HepG2 (cell line): ENCODE measurements around the gene OSBPL9. TPM values are rescaled to one million over a fixed set of nuclear protein-coding genes. Genes with fewer than 3 reads are reported as not detected.

Experiments used
- ATAC-seq: fragments of 200-7000 bp; cut with Tn5 transposase; 3 replicates; pipeline ENCODE4 v1.9.1; 2020; ENCODE audit warnings: mild to moderate bottlenecking, moderate library complexity
- BruUV-seq: library from RNA; stranded (reverse); fragments of 400-500 nt; replicated peaks from 2 replicates; lab custom pipeline; 2021; lab: Mats Ljungman, UMichigan
- CTCF ChIA-PET: fragments of 300-600 bp; formaldehyde crosslinking; extraction: SDS; loops from one replicate; lab custom pipeline; 2021; ENCODE audit warnings: low total read pairs, inconsistent platforms, low intra/inter-chr PET ratio; lab: Yijun Ruan, JAX
- POLR2A ChIA-PET: fragments of 350-600 bp; sonication (Branson Sonifier 250); formaldehyde crosslinking; loops from one replicate; lab custom pipeline; 2020; ENCODE audit warnings: antibody characterized with exemption, inconsistent platforms; lab: Yijun Ruan, JAX
- DNase-seq: peaks from one replicate; pipeline ENCODE4 v3.0.0-alpha.2; 2015; ENCODE audit warnings: low spot score
- FAIRE-seq: peaks from 3 replicates; lab custom pipeline; 2011; peaks lifted over from hg19 to GRCh38; lab: Jason Lieb, UNC
- H2AFZ ChIP-seq: one replicate; pipeline ENCODE4 v1.6.1; 2011; ENCODE audit warnings: low read length, inconsistent platforms
- H3K27ac ChIP-seq: fragments of 300-600 bp; 3 replicates; pipeline ENCODE4 v1.8.0; 2011; ENCODE audit warnings: mixed run types, mild to moderate bottlenecking, mixed read lengths, low read length, inconsistent platforms; ENCODE audit not compliant: insufficient read depth; ENCODE audit errors: extremely low read length
- H3K27me3 ChIP-seq, 2 experiments: fragments of 200-600 bp in 1 of 2; 2 replicates in 1 of 2; 3 replicates in 1 of 2; pipeline versions ENCODE4 v1.6.0 to v1.8.0; 2011; ENCODE audit warnings: low read length in 2 of 2, mild to moderate bottlenecking in 2 of 2, moderate library complexity in 2 of 2, inconsistent platforms in 1 of 2; ENCODE audit not compliant: insufficient read depth in 2 of 2, control insufficient read depth in 1 of 2
- H3K36me3 ChIP-seq, 2 experiments: fragments of 200-600 bp in 1 of 2; replicated peaks in 1 of 2; 2 replicates in 1 of 2; 3 replicates in 1 of 2; pipeline versions ENCODE4 v1.5.1 to v1.8.0; 2011; ENCODE audit warnings: low read length in 2 of 2, inconsistent platforms in 1 of 2; ENCODE audit not compliant: insufficient read depth in 2 of 2, control insufficient read depth in 1 of 2
- H3K4me1 ChIP-seq: 2 replicates; pipeline ENCODE4 v1.5.1; 2012; ENCODE audit warnings: low read length, inconsistent platforms; ENCODE audit not compliant: insufficient read depth
- H3K4me2 ChIP-seq: 2 replicates; pipeline ENCODE4 v1.6.0; 2011; ENCODE audit warnings: low read depth, low read length, inconsistent platforms
- H3K4me3 ChIP-seq, 3 experiments: fragments of 200-600 bp in 1 of 3; sonication (generic), shearing (Covaris generic) in 1 of 3; replicated peaks in 1 of 3; 2 replicates each; pipeline ENCODE4 v1.5.1; 2011 to 2016; ENCODE audit warnings: low read length in 3 of 3, inconsistent platforms in 2 of 3, low read depth in 2 of 3, mild to moderate bottlenecking in 2 of 3, control low read depth in 1 of 3, mixed read lengths in 1 of 3; ENCODE audit not compliant: insufficient read depth in 1 of 3
- H3K79me2 ChIP-seq: one replicate; pipeline ENCODE4 v1.6.1; 2011; ENCODE audit warnings: low read length, inconsistent platforms; ENCODE audit not compliant: insufficient read depth
- H3K9ac ChIP-seq: 2 replicates; pipeline ENCODE4 v1.6.0; 2011; ENCODE audit warnings: mild to moderate bottlenecking, low read depth, low read length, inconsistent platforms; ENCODE audit not compliant: insufficient read depth
- H3K9me3 ChIP-seq: 2 replicates; pipeline ENCODE4 v1.5.1; 2012; ENCODE audit warnings: mild to moderate bottlenecking, low read length
- H4K20me1 ChIP-seq: 2 replicates; pipeline ENCODE4 v1.6.0; 2011; ENCODE audit warnings: inconsistent platforms, mild to moderate bottlenecking, low read length, moderate library complexity; ENCODE audit not compliant: insufficient read depth
- FOXA1 ChIP-seq, 2 experiments: fragments of 450-650 bp in 1 of 2; sonication (generic) in 1 of 2; formaldehyde crosslinking in 1 of 2; IDR thresholded peaks; 2 replicates each; pipeline versions ENCODE4 v1.4.0 to v1.6.1; 2016 to 2020; ENCODE audit warnings: missing genetic modification reagents in 1 of 2
- FOXA3 ChIP-seq: IDR thresholded peaks from 2 replicates; pipeline ENCODE4 v1.6.1; 2016; ENCODE audit warnings: missing genetic modification reagents, missing compliant biosample characterization
- NR0B2 ChIP-seq: sonication (generic); formaldehyde crosslinking; IDR thresholded peaks from 2 replicates; pipeline ENCODE4 v1.4.0; 2020; ENCODE audit warnings: mild to moderate bottlenecking, missing genetic modification reagents
- SIX1 ChIP-seq: sonication (generic); formaldehyde crosslinking; IDR thresholded peaks from 2 replicates; pipeline ENCODE4 v1.4.0; 2020; ENCODE audit warnings: missing genetic modification reagents, borderline replicate concordance
- SUZ12 ChIP-seq: fragments of 150-350 bp; IDR thresholded peaks from 2 replicates; pipeline ENCODE4 v1.6.1; 2014; ENCODE audit warnings: low read depth, low read length
- whole genome bisulfite sequencing: methylation state at CpG from one replicate; pipeline ENCODE4 v1.1.6; 2017; ENCODE audit warnings: low lambda C conversion rate; 5-methylcytosine and 5-hydroxymethylcytosine counted together
- in situ Hi-C: cut with HindIII; loops from 2 replicates; pipeline ENCODE4 v1.10.0; 2017; ENCODE audit warnings: low pct_unique_long_range_greater_than_20kb; ENCODE audit not compliant: extremely low pct_ligation_motif_present
- intact Hi-C: fragments of 100-400 bp; cut with micrococcal nuclease; formaldehyde crosslinking; loops from one replicate; pipeline ENCODE4 v1.10.0; 2022; ENCODE audit not compliant: unreplicated experiment
- polyA plus RNA-seq, 8 experiments: library from polyadenylated mRNA; depleted of rRNA in 3 of 8; stranded (reverse) in 7 of 8; unstranded in 1 of 8; fragments of >200 nt; fragmentation: Illumina TruSeq in 4 of 8; extraction: Trizol in 4 of 8; gene quantifications; 2 replicates each; pipeline versions ENCODE4 v1.2.1 to v1.2.3, GENCODE V29; 2011 to 2016; ENCODE audit warnings: low read depth in 4 of 8, missing spikeins in 1 of 8, mixed read lengths in 1 of 8; ENCODE audit not compliant: insufficient read depth in 1 of 8
- total RNA-seq, 5 experiments: library from RNA; depleted of rRNA; stranded (reverse); fragments of >200 nt; fragmentation: Illumina TruSeq; extraction: Trizol; gene quantifications; 2 replicates each; pipeline ENCODE4 v1.2.3, GENCODE V29; 2016; ENCODE audit warnings: low read depth in 1 of 5

OSBPL9 gene
- total and polyA plus RNA-seq, 2 of the 13 experiments (the other 11 are each of a cell fraction or from before 2014, with no cell fraction given) = 83.6 to 142 TPM

GRCh38 chr1:51581238-51581637 lies 35.7 kb upstream of the OSBPL9 start:
- no peak overlapping the region for H2AFZ ChIP-seq
- no peaks in the 10 kb centered on the region for H3K36me3 ChIP-seq
- ATAC-seq = no peak
- WGBS = 3% methylated on average over 3 of the region's 3 CpGs
- POLR2A ChIA-PET = no interaction called here
- no peak overlapping the region for H3K9ac ChIP-seq
- no peak overlapping the region for H3K4me3 ChIP-seq
- no TSS peak for BruUV-seq
- H3K4me1 ChIP-seq = peaks cover 23% of the 10 kb centered on the region
- peak; percentile 27 for DNase-seq
- intact Hi-C loops (no loop called here), in situ Hi-C loops (no loop called here)
- H3K27me3 ChIP-seq = peaks cover 1 to 3% of the 10 kb centered on the region in 2 experiments; a peak in 2 of 5 replicates
- 0 out of 2 replicates have a peak overlapping the region, but pooled peaks have one; percentile 12 for H3K4me2 ChIP-seq
- TF ChIP-seq SIX1 = peak; percentile 40; the same call in 1 of the 2 replicates
- peak; percentile 29; the same call in 1 of the 2 replicates for TF ChIP-seq FOXA3 (CRISPR knock-in tag)
- TF ChIP-seq FOXA1 (IDR thresholded peaks at IDR 0.05) = no peak
- TF ChIP-seq FOXA1 (CRISPR knock-in tag; IDR thresholded peaks at IDR 0.05) = 0 out of 2 replicates have a peak, but pooled peaks have one; percentile 10
- TF ChIP-seq SUZ12 = no peak
- no peak for FAIRE-seq
- no peaks in the 10 kb centered on the region for H4K20me1 ChIP-seq
- H3K79me2 ChIP-seq = no peaks in the 10 kb centered on the region
- H3K27ac ChIP-seq = no peak overlapping the region
- H3K9me3 ChIP-seq = no peaks in the 10 kb centered on the region
- CTCF ChIA-PET = no interaction called here

GRCh38 chr1:51583532-51583931 lies 33.4 kb upstream of the OSBPL9 start:
- H3K4me2 ChIP-seq = peak overlapping the region; percentile 65
- 4% methylated on average over 4 of the region's 9 CpGs for WGBS
- TF ChIP-seq NR0B2 (no peak), FOXA3 (CRISPR knock-in tag) (0 out of 2 replicates have a peak, but pooled peaks have one; percentile 14)
- H3K4me3 ChIP-seq = peak overlapping the region in 1 of 3 experiments; percentile 38; a peak in 2 of 6 replicates
- intact Hi-C loops = no loop called here
- POLR2A ChIA-PET = no interaction called here
- H3K4me1 ChIP-seq = peaks cover 34% of the 10 kb centered on the region
- BruUV-seq = no TSS peak
- no peaks in the 10 kb centered on the region for H4K20me1 ChIP-seq
- peak; percentile 72 for ATAC-seq
- peak overlapping the region; percentile 47 for H2AFZ ChIP-seq
- DNase-seq = peak; percentile 19
- no peaks in the 10 kb centered on the region for H3K79me2 ChIP-seq
- 0 out of 2 replicates have a peak overlapping the region, but pooled peaks have one; percentile 19 for H3K9ac ChIP-seq
- CTCF ChIA-PET = no interaction called here
- FAIRE-seq = no peak
- no peaks in the 10 kb centered on the region for H3K9me3 ChIP-seq
- H3K36me3 ChIP-seq = no peaks in the 10 kb centered on the region
- in situ Hi-C loops = no loop called here
- H3K27ac ChIP-seq = no peak overlapping the region
- no peaks in the 10 kb centered on the region; a peak in 1 of 5 replicates for H3K27me3 ChIP-seq
